ENCODE data around the gene ISG20L2.

DNA sequence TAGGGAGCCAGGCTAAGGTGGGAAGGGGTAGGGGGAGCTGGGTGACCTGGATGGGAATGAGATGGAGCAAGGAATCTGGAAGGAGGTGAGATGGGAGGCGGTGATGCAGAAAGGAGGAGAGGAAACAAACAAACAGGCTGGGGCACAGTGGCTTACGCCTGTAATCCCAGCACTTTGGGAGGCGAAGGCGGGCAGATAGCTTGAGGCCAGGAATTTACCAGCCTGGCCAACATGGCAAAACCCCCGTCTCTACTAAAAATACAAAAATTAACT lies 33.9 kb downstream of the ISG20L2 start:
- TF ChIP-seq ZNF70 (CRISPR knock-in tag; IDR thresholded peaks at IDR 0.05) (no peak), ZNF565 (CRISPR knock-in tag; conservative IDR thresholded peaks at IDR 0.05; ENCODE audit: low read depth) (no peak), OSR1 (CRISPR knock-in tag; IDR thresholded peaks at IDR 0.05) (no peak), GLIS3 (CRISPR knock-in tag; IDR thresholded peaks at IDR 0.05) (no peak), RARB (CRISPR knock-in tag; IDR thresholded peaks at IDR 0.05) (no peak), ZFP30 (CRISPR knock-in tag; IDR thresholded peaks at IDR 0.05) (no peak)

Data from SK-N-SH treated with all-trans-retinoic acid at 6 μM for 48 hours (cell line).